ENCODE data around the gene C8B.

The C8B gene

DNA sequence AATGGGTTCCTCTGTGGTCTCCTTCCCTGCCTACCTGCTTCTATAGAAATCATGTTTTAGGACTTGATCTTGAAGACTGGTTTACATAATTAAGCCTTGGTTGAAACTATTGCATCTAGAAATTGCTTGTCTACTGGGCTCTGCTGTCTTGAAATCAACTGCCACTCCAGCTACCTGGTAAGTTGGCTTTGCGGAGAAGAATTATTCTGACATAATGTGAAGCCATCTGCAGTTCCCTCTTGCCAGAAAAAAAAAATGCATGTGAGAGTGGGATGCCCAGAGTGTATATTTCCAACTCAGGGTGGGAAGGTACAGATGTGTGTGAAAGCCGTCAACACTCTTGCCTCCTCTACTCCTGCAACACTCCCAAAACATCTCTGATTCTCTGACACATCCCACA is 27.2 kb downstream of the C8B start:
- DNase-seq (ENCODE audit: low read depth) = no peak
- no peak overlapping the region for H3K4me3 ChIP-seq (ENCODE audit: control insufficient read depth, low read depth, low read length)
- TF ChIP-seq CTCF (IDR thresholded peaks at IDR 0.05; ENCODE audit: control insufficient read depth, insufficient read depth, low read depth, low read length, missing control alignments) = no peak

DNA sequence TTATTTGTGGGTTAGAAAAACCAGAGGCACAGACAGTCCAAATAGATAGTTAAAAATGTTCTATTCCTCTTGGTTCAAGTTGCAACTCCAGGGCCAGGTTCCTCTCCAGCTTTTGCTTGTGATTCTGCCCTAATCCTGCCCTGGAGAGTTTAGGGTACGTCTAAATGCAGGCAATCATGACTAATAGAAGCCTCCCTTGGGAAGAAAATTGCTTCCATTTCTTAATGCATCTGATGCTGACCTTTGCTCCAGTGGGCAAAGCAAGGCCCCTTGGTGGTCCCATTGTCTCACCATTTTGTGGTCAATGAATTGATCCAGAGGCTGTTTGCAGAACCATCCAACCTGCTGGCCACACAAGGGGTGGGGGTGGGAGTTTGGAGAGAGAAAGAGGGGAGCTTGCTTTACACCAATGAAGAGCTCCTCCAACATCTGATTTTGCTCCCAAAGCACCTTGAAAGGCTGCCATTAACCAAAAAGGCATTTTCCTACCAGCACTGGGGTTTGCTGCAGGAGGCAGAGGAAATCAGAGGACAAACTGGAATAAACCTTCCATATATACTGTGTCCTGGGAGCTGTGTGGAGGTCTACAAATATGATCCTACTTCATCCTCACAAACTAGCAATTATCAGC is 31.3 kb downstream of the C8B start:
- H3K4me3 ChIP-seq (ENCODE audit: control insufficient read depth, low read depth, low read length) = no peak overlapping the region
- no peak for DNase-seq (ENCODE audit: low read depth)
- no peak for TF ChIP-seq CTCF (IDR thresholded peaks at IDR 0.05; ENCODE audit: control insufficient read depth, insufficient read depth, low read depth, low read length, missing control alignments)

GRCh38 chr1:56933606-56934005 is 32.2 kb downstream of the C8B start:
- no peak for DNase-seq (ENCODE audit: low read depth)
- TF ChIP-seq CTCF (IDR thresholded peaks at IDR 0.05; ENCODE audit: control insufficient read depth, insufficient read depth, low read depth, low read length, missing control alignments) = no peak
- no peak overlapping the region for H3K4me3 ChIP-seq (ENCODE audit: control insufficient read depth, low read depth, low read length)

GRCh38 chr1:56933161-56933560 is 32.7 kb downstream of the C8B start:
- DNase-seq (ENCODE audit: low read depth) = no peak
- TF ChIP-seq CTCF (IDR thresholded peaks at IDR 0.05; ENCODE audit: control insufficient read depth, insufficient read depth, low read depth, low read length, missing control alignments) = no peak

GRCh38 chr1:56931686-56932085 is 34.1 kb downstream of the C8B start:
- no peak for DNase-seq (ENCODE audit: low read depth)
- H3K4me3 ChIP-seq (ENCODE audit: control insufficient read depth, low read depth, low read length) = no peak overlapping the region
- no peak for TF ChIP-seq CTCF (IDR thresholded peaks at IDR 0.05; ENCODE audit: control insufficient read depth, insufficient read depth, low read depth, low read length, missing control alignments)

More at GRCh38 chr1:56933161-56933560, 32.7 kb downstream of the C8B start:
- H3K4me3 ChIP-seq (ENCODE audit: control insufficient read depth, low read depth, low read length) = no peak overlapping the region

DNA sequence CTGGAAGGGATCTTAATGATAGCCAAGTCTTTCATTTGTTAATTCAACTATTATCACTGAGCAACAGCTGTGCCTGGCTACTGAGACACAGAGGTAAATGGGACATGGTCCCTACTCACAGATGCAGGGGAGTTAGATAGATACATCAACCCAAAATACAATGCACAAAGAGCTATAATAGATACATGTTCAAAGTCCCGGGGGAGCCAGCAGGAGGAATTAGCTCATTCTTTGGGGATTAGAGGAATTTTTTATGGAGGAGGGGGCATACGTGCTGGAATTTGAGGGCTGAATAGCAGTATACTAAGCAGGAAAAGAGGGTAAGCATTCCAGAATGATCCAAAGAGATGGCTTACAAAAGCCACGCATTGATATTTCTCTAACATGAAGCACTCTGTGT is 34.6 kb downstream of the C8B start:
- TF ChIP-seq CTCF (IDR thresholded peaks at IDR 0.05; ENCODE audit: control insufficient read depth, insufficient read depth, low read depth, low read length, missing control alignments) = no peak
- DNase-seq (ENCODE audit: low read depth) = no peak
- no peak overlapping the region for H3K4me3 ChIP-seq (ENCODE audit: control insufficient read depth, low read depth, low read length)

DNA sequence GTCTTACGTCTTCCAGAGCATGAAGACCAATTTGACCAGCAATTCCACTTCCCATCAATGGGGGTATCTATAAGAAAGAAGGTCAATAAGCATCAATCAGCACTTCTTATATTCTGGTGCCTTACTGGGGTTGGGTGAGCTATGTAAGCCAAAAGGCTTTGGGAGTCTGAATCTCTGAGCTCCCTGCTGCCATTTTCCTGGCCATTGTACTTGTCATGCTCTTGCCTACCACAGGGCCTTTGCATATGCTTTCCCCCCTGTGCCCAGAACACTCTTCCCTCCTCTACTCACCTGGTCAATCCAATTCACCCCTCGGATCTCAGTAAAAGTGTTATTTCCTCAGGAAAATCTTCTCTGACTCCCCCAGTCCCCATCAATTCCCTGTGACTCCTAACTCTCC is 36.3 kb downstream of the C8B start:
- no peak overlapping the region for H3K4me3 ChIP-seq (ENCODE audit: control insufficient read depth, low read depth, low read length)
- no peak for DNase-seq (ENCODE audit: low read depth)
- no peak for TF ChIP-seq CTCF (IDR thresholded peaks at IDR 0.05; ENCODE audit: control insufficient read depth, insufficient read depth, low read depth, low read length, missing control alignments)
